Measurements from ENCODE around the gene ZKSCAN1.
A peak's percentile ranks its signal among the peaks of the same experiment; 100 is the strongest.

- TF ChIP-seq POLR2A (IDR thresholded peaks at IDR 0.05) (no peak), EP300 (IDR thresholded peaks at IDR 0.05) (no peak), CTCF (IDR thresholded peaks at IDR 0.05) (no peak), POLR2AphosphoS5 (IDR thresholded peaks at IDR 0.05) (peak; percentile 34)
These were observed 1.9 kb downstream of the ZKSCAN1 start for GRCh38 chr7:100017300-100017699.

Measured in gastroesophageal sphincter (tissue), 3 donors.